GM18519 (cell line): Measurements from ENCODE around the gene APRT.
A peak's percentile ranks its signal among the peaks of the same experiment; 100 is the strongest.

Experiments used
- ATAC-seq: cut with Tn5 transposase; IDR thresholded peaks from one replicate; pipeline ENCODE4 v1.9.1; 2021; ENCODE audit warnings: mild to moderate bottlenecking, moderate library complexity; ENCODE audit not compliant: unreplicated experiment, low FRiP score

Gene APRT, protein sequence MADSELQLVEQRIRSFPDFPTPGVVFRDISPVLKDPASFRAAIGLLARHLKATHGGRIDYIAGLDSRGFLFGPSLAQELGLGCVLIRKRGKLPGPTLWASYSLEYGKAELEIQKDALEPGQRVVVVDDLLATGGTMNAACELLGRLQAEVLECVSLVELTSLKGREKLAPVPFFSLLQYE

GRCh38 chr16:88811769-88812512, at the start of gene APRT:
TSS of gene APRT (minus strand) at chr16:88811928. CDS start at chr16:88811899, 29 bp downstream.
- ATAC-seq = peak; percentile 39

- no peak for ATAC-seq
Measured at GRCh38 chr16:88861359-88861758, 49.6 kb upstream of the APRT start.

GRCh38 chr16:88859381-88860091, 47.8 kb upstream of the APRT start:
- ATAC-seq = no peak

- ATAC-seq = no peak
Measured at GRCh38 chr16:88857728-88858339, 46.1 kb upstream of the APRT start.

- peak; percentile 58 for ATAC-seq
Measured at GRCh38 chr16:88856828-88857727, 45.4 kb upstream of the APRT start, which contains the start of the genes GALNS and TRAPPC2L. TSS of gene GALNS (minus strand) at chr16:88856947. CDS start at chr16:88856877, 70 bp downstream. TSS of gene TRAPPC2L (plus strand) at chr16:88857127. CDS start at chr16:88857151, 24 bp downstream.

DNA sequence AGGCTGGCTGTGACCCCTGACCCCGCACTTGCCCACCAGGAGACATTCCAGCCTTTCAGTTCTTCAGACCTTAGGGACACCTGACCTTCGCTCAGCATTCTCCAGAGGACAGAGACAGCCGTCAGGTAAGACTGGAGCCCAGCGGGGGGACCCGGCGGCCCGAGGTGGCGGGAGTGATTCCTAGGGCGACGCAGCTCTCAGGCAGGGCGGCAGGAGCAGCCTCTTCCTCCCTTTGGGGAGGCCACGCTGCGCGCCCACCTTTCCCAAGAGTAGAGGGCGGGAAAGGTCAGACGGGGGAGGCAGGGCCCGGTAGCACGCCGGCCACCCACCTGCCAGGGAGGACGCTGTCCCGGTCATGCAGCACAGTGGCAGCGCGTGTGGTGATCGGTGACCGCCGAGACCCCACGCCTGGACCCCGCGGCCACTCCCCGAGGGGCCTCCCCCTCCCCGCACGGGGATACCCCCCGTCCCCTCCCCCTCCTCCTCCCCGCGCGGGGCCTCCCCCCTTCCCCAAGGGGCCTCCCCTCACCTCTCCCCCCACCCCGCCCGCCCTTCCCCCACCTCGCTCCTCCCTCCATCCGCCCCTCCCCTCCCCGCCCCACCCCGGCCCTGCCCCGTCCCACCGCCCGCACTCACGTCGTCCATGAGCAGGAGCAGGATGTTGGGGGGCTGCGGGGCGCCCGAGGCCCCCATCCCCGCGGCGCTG, 44.5 kb upstream of the APRT start:
- ATAC-seq = no peak

- ATAC-seq = no peak
Measured at GRCh38 chr16:88855736-88856121, 44.0 kb upstream of the APRT start.

DNA sequence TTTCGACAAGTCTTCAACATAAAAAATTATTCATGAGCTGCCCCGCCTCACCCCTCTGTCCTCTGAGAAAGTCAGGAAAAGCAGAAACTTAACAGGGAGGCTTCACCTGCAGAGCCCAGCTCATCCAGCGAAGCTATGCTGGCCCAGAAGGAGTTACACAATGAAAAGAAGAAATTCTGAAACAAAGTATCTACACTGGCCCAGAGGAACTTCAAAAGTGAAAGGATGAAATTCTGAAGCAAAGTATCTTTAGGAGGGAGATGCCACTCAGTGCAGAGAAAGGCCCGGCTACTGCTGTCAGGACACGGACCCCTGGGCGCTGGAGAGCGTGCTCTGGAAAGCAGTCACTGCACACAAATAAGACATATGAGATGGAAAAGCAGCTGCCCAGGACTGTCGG, 43.4 kb upstream of the APRT start:
- no peak for ATAC-seq

DNA sequence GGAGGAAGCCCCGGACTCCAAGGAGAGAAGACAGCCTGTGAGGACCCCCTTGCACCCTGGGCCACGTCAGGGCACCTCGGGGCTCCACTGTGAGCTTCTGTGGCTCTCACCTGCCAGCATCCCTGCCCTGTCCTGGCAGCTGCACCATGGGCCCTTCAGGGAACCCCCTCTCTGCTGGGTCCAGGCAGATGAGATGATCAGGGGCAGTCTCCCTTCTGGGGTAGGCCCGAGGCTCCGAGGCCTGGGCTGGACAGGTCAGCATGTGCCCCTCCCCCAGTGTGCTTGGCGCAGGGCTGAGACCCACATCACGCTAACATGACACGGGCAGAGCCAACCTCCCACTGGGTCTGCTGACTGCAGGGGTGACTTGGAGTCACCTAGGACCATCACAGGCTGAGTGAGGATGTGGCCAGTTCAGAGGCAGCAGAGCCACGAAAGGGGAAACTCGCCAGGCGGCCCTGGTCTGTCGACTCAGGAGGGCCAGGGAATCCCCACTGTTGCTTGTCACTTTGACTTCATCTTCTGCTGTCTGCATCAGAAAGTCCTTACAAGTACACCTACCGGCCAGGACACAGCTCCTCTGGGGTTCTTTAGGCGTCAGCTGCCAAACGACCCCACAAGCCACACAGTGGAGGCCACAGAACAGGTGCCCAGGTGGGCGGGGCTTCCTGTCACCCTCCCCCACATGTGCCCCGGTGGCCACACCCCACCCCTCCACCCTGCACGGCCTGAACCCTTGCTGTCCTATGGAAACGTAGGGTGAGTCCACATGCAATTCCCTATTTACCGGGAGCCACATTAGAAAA, 42.8 kb upstream of the APRT start:
- ATAC-seq = no peak

- no peak for ATAC-seq
Measured at GRCh38 chr16:88853325-88853941, 41.7 kb upstream of the APRT start.

DNA sequence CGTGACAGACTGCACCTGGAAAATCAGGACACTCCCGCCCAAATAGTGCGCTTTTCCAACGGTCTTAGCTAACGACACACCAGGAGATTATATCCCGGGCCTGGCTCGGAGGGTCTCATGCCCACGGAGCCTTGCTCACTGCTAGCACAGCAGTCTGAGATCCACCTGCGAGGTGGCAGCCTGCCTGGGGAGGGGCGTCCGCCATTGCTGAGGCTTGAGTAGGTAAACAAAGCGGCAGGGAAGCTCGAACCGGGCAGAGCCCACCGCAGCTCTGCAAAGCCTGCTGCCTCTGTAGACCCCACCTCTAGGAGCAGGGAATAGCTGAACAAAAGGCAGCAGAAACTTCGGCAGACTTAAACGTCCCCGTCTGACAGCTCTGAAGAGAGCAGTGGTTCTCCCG, 39.9 kb upstream of the APRT start:
- no peak for ATAC-seq

GRCh38 chr16:88850531-88851199, 38.9 kb upstream of the APRT start:
- no peak for ATAC-seq

GRCh38 chr16:88848557-88848956, 36.8 kb upstream of the APRT start:
- no peak for ATAC-seq

GRCh38 chr16:88847654-88848053, 35.9 kb upstream of the APRT start:
- ATAC-seq = no peak

DNA sequence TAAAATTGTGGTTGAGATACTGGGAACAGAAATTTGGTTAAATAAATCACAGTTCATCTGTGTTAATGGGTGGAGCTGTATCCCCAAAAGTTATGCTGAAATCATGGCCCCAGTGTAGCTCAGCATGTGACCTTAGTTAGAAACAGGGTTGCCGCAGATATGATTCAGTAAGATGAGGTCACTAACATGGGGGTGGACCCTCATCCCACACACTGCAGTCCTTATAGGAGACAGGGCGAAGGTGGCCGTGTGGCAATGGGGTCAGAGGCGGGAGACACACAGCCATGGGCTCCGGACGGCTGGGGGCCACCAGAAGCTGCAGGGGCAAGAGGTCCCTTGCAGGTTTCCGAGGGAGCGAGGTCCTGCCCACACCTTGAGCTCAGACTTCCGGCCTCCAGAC, 34.4 kb upstream of the APRT start:
- no peak for ATAC-seq

GRCh38 chr16:88844419-88845036, 32.8 kb upstream of the APRT start:
- ATAC-seq = no peak

- ATAC-seq = no peak
Measured at GRCh38 chr16:88843256-88843655, 31.5 kb upstream of the APRT start.
